NK-92 (cell line): ENCODE results near the gene GSDME.

Experiments used
- DNase-seq: peaks from one replicate; lab custom pipeline; 2025; ENCODE audit not compliant: unreplicated experiment; lab: John Stamatoyannopoulos, UW

GSDME gene

GRCh38 chr7:24773646-24774045 is 16.4 kb upstream of the GSDME start:
- no peak for DNase-seq

DNA sequence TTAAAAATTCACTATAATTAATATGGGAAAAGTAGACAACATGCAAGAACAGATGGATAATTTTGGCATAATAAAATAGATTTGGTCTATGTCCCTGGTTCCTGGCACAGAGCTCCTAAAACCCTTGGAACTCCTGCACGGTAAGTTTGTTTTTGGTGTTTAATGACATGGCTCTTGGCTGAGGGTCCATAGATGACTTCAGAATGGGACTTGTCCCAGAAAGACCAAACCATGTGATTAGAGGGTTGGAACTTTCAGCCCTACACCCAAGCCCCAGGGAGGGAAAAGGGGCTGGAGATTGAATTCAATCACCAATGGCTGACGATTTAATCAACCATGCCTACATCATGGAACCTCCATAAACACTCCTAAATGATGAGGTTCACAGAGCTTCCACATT is 12.6 kb upstream of the GSDME start:
- no peak for DNase-seq

DNA sequence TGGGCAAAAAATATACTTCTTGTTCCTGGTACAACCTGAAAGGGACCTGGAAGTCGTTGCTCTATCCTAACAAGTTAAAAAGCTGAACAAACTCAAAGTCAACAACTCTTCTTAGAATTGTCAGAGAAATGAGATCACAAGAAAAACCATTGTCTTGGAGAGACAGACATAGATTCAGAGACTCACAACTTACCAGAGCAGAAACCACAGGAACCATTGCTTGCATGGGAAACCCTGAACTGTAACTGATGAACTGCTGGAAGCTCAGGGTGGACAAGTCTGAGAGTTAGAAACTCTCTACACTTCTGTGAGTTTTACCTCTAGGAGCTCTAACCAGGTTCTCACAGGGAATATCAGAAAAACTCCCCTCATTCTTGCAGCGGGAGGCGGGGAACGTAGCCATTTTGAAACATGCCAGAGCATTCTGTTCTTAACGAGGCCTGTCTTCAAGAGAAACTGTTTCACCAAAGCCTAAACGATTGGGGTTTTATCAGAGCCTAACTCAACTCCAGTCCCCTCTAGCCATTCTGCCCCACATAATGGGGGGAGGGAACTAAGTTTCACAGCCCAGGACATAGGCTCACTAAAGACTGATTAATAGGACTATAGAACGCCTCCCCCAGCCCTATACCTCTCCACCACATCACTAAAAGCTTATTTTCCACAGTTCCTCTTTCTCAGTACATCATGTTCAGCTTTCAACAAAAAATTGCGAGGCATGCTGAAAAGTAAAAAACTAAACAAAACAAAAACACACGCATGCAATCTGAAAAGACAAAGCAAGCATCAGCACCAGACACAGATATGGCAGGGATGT is 12.0 kb upstream of the GSDME start:
- no peak for DNase-seq

GRCh38 chr7:24767878-24768569 is 10.8 kb upstream of the GSDME start:
- DNase-seq: no peak

GRCh38 chr7:24764972-24765744 is 7.9 kb upstream of the GSDME start:
- DNase-seq: no peak

- DNase-seq: no peak
These were observed 6.7 kb upstream of the GSDME start for GRCh38 chr7:24764011-24764410.

DNA sequence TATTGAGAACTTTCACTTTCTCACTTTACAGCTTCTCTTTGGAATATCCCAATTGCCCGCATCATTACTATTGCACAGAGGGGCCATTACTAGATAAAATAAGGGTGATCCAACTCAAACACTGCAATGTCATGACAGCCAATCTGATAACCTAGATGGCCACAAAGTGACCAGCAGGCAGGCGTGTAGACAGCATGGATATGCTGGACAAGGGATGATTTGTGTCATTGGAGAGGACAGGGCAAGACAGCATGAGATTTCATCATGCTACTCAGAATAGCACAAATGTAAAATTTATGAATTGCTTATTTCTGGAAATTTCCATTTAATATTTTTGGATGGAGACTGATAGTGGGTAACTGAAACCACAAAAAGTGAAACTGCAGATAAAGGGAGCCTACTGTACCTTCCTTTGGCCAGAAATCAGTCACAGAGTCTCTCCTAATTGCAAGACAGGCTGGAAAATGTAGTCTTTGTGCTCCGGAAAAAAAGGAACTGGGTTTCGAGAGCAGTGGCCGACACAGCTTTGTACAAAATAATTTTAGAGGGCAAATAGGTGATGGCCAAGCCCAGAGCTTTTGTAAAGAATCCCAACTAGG is 6.1 kb upstream of the GSDME start:
- no peak for DNase-seq

- DNase-seq: no peak
These were observed 5.5 kb upstream of the GSDME start for GRCh38 chr7:24762771-24763170.

GRCh38 chr7:24760968-24761367 is 3.7 kb upstream of the GSDME start:
- DNase-seq: no peak

GRCh38 chr7:24756545-24757352 is 515 bp downstream of the GSDME start:
- DNase-seq: no peak

- no peak for DNase-seq
These were observed 1.5 kb downstream of the GSDME start for GRCh38 chr7:24755541-24756407.

DNA sequence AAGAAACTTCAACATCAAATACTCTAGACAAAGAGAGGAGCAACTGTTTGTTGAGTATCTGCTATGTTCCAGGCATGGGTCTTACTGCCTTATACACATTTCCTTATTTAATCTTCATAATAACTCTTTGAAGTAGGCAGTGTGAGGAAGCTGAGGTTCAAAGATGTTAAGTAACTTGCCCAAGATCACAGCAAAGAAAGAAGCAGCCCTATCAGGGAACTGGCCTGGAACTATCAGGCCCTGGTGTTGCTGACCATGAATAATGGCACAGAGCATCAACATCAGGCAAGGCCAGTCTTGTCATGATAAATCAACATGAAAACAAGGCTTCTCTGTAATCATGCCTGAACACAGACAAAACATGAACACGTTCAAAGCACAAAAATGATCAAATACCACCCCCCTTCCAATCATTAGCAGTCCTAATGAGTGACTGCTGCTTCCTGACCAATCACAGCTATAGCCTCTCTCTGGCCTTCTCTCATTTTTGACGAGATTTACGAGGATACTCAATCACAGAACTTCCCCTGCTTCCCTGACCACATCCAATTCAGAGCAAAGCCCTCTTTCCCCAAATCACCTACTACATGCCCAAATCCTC is 2.3 kb downstream of the GSDME start:
- DNase-seq: no peak

DNA sequence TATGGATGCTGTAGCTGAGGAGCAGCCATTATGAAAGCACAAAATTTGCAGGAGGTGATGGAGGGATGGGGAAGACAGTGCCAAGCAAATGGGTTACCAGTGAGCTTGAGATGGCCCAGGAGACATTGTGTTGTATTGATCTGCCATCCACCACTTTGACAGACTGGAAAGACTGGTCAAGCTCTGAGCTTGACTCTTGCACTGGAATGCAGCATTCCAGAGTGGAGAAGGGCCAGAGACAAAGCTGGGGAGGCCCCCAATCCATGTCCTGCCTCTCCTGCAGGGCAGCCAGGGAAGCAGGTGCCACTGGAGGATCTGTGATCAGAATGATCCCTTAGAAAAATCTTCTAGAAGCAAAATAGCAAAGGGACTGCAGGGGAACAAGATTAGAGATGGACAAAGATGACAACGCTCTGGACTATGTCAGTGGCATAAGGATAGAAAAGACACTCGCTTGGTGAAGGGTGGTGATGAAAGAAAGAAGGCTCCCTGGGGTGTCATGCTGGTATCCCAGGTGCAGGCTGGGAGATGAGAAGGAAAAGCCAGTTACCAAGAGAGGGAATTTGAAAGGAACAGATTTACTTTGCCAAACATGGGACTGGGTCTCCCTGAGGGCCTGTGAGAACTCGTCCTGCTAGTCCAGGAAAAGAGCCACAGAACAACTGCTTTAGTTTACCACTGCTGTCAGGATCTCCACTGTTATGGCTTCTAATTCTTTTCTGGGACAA is 5.0 kb downstream of the GSDME start:
- DNase-seq: no peak

DNA sequence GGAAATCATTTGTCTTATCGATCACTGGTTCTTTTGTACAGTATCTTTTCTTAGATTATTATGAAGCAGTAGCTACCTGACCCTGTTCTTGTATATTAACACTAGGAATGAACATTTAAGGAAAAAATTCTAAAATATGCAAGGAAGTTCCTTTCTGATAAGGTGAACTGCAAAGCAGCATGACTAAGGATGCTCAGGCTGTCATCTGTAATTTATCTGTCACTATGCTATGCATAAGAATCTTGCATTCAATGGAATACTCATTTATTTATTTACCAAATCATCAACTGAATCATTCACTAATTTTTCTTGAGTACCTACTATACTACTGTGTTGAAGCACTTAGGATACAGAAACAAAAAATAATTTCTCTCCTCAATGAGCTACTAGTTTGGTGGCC is 5.8 kb downstream of the GSDME start:
- no peak for DNase-seq

GRCh38 chr7:24750441-24751055 is 6.7 kb downstream of the GSDME start:
- DNase-seq: no peak

GRCh38 chr7:24748521-24748920 is 8.7 kb downstream of the GSDME start:
- no peak for DNase-seq

- DNase-seq: no peak
These were observed 11.9 kb downstream of the GSDME start for GRCh38 chr7:24745355-24745754.

DNA sequence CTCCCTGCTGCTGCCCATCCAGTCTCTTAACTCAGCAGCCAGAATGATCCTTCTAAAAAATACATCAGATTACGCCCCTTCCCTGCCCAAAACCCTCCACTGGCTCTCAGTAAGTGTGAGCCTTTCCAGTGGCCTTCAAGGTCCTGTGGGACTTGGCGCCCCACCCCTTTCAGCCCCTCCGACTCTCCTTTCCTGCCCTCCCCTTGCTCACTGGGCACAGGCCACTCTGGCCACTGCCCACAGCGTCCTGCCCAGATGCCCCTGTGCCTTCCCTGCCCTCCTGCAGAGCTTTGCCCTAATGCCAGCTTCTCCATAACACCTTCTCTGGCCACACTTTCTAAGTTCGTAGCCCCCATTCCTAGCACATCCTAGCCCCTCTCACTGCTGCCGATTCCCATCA is 13.8 kb downstream of the GSDME start:
- DNase-seq: no peak
